Stimulated activated CD8-positive, alpha-beta memory T cell treated with anti-CD3 and anti-CD28 coated beads, Interleukin-15, amount 100 ng/mL, for 48 hours (primary cell): ENCODE data around the gene JAG2.
A peak's percentile ranks its signal among the peaks of the same experiment; 100 is the strongest.
"Not testable (repeated sequence)": the region's sequence is repeated elsewhere in the genome, so short reads cannot be mapped to it uniquely, and the experiment has no call there.

Source experiments
- DNase-seq, 2 donors: peaks; one replicate each; pipeline ENCODE4 v3.0.0-alpha.2; 2020; ENCODE audit warnings: low read depth in 2 of 2

JAG2 gene

DNA sequence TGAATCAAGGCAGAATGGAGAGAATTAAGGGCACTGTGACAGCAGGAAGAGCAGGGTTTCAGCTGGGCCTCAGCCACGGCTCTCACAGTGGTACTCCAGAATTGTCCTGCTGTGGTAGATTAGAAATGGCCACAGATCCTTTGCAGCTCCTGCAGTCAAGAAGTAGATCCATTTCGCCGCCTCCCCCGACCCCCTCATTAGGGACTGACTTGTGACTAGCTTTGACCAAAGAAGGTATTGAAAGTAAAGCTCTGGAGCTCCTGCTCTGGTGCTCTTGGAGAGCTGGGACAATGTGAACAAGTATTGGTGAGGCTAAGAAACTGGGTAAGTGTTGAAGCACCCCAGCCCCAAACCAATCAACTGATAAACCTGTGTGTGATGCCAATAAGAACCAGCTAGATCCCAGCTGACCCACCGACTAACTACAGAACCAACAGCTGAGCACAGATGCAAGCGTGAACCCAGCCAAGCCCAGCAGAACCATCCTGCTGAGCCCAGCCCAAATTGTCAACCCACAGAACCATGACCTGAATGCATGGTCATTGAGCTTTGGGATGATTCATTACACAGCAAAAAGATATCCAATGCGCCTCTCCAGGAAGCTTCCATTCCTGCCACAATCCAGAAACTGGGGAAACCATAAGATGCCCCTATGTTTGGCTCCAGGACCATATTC lies 50.7 kb downstream of the JAG2 start:
- no peak for DNase-seq

DNA sequence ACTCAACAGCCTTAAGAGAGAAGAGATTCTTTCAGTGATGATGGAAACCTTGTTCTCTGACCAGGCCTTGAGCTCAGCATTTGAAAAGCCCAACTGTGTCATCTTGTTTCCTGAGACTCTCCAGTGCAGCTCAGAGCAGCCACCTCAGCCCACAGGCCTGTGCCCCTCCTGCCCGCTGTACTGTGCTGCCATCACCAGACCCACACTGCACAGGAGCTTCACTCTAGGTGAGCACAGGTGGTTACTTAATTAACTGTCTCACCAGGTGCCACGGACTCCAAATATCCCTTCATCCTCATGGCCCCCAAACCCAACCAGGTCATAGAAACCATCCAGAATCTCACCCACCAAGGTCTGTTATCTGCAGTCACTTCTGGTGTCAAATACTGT lies 51.3 kb downstream of the JAG2 start:
- DNase-seq: no peak

DNA sequence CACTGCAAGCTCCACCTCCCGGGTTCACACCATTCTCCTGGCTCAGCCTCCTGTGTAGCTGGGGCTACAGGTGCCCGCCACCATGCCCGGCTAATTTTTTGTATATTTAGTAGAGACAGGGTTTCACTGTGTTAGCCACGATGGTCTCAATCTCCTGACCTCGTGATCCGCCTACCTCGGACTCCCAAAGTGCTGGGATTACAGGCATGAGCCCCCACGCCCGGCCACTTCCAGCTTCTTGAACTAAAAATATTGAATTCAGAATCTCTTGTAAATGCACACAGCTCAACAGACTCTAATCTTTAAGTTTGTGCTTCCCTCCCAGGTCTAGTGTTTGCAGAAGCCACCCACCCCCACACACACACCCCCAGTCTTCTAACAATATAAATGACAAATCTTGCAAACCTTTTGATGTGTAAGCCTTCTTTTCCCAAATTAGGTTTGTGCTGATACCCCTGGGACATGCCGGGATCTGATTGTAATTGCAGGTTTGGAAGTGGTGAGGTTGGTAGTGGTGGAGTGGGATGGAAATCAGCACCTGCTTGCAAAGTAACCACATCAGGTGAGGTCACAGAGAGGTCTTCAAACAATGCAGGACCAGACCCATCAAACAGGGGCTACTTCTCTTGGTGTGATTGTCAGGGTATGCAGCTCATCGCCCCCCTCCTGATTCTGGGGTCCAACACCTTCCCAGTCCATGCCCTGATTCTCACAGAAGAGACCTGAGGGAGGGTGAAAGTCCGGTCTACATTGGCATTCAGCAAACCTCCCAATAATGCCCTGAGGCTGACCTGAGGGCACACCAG lies 51.9 kb downstream of the JAG2 start:
- DNase-seq: no peak

DNA sequence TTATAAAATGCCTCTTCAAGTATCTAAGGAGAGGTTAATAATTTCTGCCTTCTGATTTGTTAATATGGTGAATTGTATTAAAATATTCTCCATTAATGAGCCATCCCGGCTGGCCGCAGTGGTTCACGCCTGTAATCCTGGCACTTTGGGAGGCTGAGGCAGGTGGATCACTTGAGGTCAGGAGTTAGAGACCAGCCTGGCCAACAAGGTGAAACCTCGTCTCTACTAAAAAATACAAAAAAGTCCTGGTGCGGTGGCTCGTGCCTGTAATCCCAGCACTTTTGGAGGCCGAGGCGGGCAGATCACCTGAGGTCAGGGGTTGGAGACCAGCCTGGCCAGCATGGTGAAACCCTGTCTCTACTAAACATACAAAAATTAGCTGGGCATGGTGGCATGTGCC lies 59.3 kb downstream of the JAG2 start:
- not testable (repeated sequence) for DNase-seq

DNA sequence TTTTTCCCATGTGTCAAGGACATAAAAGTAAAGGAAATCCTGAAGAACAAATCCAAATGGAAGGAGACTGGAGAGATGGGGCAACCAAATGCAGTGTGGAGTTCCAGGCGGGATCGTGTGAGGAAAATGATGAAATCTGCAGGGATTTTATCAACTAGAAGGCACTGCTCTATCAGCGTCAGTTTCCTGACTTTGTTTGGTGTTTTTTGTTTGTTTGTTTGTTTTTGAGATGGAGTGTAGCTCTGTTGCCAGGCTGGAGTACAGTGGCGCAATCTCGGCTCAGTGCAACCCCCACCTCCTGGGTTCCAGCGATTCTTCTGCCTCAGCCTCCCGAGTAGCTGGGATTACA lies 60.1 kb downstream of the JAG2 start:
- no peak for DNase-seq

DNA sequence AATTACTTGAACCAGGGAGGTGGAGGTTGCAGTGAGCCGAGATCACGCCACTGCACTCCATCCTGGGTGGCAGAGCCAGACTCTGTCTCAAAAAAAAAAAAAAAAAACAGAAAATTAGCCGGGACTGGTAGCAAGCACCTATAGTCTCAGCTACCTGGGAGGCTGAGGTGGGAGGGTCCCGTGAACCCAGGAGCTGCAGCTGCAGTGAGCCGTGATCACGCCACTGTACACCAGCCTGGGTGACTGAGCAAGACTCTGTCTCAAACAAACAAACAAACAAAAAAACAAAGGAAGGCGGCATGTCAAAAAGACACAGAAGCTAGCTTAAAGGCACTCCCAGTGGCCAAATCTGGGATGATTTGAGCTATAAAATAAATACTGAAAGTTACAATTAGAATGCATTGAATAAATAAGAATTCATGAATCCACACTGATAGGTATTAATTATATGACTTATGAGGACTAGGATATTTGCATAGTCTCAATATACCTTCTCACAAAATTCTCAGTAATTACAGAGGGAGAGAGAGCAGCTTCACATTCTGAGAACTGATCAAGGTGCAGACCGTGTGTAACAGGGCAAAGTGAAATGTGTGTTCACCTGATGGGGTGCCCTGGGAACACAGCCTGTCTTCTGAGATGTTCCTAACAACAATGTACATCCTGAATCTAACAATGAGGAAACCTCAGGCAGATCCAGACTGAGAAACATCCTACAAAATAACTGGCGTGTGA lies 60.6 kb downstream of the JAG2 start:
- no peak for DNase-seq

DNA sequence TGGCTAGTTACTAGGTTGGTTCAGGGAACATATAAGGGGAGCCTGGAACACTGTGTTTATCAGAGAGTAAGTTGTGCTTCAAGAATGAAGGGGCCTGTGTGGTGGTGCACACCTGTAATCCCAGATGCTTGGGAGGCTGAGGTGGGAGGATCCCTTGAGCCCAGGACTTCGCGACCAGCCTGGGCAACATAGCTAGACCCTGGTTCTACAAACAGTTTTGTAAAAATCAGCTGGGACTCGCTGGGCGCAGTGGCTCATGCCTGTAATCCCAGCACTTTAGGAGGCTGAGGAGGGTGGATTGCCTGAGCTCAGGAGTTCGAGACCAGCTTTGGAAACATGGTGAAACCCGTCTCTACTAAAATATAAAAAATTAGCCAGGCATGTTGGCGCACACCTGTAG lies 61.2 kb downstream of the JAG2 start:
- DNase-seq: no peak

DNA sequence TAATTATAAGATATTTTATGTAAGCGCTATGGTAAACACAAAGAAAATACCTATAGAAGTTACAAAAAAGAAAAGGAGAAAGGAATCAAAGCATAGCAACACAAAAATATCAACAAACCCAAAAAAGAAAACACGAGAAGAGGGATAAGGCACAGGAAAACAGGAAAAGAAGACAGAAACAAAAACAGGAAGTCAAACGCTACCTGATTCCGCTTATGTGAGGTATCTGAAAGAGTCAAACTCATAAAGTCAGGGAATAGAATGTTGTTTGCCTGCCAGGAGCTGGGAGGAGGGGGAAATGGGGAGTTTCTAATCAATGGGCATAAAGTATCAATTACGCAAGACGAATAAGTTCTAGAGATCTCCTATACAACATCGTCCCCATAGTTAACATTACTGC lies 63.4 kb downstream of the JAG2 start:
- DNase-seq: no peak

DNA sequence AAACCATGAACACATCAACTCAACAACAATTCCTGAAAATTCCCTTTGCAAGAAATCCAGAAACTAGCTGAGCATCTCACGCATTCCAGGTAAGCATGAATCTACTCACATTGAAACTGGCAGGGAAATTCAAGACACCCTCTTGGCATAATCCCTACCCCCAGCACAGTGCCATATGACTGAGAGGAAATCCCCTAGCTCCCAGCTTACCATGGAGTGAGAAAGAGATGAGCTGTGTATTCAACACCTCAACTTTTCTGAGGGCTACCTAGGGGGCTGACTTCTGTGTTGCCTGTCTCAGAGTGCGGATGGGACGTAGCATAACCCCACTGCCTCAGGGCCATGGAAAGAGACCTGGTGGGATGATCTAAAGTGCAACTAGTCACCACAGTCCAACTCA lies 65.7 kb downstream of the JAG2 start:
- DNase-seq: no peak

DNA sequence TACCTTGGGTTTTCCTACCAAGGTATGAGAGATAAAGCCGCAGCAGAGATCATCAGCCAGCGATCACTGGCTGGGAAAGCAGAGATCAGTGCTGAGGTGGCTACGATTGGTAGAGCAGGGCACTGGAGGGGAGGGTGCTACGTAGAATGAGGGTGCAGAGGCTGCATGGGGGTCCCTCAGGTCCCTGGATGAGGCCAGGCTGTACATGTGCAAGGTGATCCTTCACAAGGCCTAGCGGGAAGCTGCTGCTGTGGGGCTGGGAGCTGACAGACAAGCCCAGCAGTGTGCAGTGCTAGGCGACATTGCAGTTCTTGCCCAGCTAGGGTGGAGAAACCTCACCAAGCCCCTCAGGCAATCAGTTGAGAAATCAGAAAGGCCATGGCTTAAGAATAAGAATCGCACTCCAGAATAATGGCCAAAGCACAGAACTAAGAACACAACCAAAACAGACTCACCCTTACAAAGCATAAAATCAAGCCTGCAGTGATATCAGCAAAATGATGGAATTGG lies 66.2 kb downstream of the JAG2 start:
- no peak for DNase-seq

DNA sequence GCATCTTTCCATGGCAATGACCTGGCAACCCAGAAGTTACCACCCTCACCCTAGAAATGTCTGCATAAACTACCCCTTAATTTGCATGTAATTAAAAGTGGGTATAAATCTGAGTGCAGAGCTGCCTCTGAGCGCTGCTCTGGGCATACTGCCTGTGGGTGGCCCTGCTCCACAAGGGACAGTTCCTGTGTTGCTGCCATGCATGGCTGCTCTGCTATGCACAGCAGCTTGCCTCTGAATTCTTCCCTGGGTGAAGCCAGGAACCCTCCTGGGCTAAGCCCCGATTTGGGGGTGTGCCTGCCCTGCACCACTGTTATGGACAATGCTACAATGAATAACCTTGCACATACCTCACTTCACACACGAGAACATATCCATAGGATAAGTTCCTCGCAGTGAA lies 67.7 kb downstream of the JAG2 start:
- no peak for DNase-seq

DNA sequence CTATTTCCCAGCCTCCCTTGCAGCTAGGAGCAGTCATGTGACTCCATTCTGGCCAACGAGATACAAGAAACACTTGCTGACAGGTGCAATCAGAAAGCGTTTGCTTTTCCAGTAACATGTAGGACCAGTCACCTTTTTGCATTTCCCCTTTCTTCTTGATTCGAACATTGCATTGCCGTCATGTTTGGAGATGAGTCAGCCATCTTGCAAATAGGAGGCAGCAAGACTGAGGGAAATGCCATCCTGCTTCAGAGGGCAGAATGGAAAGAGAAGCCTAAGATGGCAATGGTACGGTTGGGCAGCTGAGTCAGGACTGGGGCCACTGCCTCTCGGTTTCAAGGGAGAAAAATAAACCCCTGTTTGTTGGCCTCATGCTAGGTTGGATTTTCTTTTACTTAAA lies 68.8 kb downstream of the JAG2 start:
- no peak for DNase-seq

DNA sequence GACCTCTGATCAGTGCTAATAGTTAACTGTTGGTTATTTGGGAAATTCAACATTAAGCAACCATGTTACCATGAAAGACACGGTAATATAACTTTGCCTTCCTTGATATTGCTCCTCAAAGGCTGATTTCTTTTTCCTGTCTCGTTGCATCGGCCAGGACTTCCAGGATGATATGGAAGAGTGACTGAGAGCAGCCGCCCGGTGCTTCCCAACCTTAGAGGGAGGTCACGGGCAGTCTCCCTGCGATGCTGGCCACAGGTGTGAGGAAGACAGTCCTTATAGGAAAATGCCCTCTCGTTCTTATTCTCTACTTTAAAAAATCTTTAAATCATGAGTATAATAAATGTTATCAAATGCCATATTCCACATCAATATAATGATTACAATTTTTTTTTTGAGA lies 70.3 kb downstream of the JAG2 start:
- DNase-seq: no peak

DNA sequence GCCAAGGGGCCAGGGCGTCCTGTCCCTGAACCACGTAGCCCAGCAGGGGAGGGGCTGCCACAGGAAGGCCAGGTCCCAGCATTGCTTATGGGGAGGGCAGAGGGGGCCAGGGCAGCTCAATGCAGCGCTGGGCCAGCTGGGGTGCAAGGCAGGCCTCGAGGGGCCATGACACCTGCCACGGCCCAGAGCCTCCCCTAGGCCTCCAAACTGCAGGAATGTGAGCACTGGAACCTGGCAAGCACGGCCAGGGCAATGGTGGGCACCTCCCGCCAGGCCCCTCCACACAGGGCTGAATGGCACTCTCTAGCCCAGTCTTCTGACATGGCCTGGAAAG lies 70.8 kb downstream of the JAG2 start:
- DNase-seq: no peak

DNA sequence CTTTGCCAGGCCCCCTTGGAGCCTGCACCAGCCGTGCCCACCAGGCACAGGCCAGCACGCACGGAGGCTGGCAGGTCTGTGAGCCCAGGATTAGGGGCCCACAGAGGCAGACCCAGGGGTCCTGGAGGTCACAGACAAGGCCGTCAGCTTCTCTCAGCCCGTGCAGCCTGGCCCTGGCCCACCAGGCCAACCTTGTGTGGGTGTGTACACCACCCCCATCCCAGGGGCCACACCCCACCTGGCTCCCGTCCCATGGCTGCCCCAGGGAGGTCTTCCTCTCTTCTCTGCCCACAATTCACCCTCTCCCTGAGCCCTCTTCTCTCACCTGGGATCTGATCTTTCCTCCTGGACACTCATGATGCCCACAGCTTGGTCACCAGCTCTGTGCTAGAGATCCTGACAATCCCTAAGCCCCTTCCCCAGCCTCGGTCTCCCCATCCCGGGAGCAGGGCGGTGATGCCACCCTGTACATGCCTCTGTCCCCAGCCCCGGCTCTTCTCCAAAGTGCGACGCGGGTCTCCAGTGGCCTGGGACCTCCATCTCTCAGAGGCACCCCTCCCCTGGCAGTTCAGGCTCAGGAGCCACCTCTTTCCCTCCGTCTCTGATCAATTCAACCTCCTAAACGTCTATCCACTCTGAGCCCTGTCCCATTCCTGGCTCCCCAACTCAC lies 72.2 kb downstream of the JAG2 start:
- no peak for DNase-seq

DNA sequence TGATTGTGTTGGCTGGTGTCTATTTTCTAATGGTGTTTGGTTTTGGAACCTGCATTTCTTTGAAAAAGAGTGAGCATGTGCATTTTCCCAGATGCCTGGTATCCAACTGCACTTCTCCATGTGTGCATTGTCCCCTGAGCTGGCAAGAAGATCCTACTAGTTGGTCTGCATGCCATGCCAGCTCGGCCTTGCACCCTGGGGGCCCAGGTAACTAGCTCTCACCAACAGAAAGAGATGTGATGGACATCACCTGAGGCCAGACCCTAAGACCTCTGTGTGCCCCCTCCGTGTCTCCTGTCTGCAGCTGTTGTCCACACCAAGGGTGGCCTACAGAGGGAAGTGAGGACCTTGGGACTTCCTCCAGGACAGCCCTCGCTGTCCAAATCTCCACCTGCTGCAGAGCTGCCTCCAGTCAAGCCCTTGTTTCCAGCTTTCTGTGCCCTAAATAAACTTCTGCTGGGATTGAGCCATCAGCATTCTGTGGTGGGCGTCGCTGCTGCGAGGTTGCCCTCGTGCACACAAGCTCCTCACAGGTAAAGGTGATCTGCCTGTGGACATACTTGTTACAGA lies 73.3 kb downstream of the JAG2 start:
- DNase-seq: no peak

DNA sequence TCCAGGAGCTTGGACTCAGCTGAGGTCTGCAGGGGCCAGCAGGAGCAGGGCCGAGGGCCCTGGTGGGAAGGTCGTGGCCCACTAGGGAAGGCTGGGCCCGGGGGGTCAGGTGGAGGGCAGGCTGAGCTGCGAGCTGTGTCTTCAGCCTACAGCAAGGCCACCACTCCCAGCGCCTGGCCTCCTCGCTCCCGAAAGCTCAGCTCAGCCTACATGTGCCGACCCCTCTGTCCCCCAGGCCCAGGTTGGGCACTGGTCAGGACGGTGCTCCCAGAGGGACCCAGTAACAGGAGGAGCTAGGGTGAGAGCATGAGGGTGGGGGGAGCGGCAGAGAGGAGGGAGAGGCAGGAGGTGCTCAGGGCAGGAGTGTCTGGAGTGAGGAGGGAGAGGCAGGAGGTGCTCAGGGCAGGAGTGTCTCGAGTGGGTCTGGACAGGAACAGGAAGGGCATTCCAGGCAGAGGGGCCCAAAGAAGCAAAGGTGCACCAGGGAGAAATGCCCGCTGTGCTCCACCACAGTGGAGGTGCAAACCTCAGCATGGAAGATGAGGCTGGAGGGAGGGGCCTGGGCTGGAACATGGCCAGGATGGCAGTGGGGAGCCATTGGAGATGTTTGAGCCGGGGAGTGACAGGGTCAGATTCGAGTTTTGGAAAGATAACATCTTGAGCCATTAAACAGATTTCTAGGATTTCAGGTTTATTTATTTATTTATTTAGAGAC lies 74.2 kb downstream of the JAG2 start:
- DNase-seq: no peak

DNA sequence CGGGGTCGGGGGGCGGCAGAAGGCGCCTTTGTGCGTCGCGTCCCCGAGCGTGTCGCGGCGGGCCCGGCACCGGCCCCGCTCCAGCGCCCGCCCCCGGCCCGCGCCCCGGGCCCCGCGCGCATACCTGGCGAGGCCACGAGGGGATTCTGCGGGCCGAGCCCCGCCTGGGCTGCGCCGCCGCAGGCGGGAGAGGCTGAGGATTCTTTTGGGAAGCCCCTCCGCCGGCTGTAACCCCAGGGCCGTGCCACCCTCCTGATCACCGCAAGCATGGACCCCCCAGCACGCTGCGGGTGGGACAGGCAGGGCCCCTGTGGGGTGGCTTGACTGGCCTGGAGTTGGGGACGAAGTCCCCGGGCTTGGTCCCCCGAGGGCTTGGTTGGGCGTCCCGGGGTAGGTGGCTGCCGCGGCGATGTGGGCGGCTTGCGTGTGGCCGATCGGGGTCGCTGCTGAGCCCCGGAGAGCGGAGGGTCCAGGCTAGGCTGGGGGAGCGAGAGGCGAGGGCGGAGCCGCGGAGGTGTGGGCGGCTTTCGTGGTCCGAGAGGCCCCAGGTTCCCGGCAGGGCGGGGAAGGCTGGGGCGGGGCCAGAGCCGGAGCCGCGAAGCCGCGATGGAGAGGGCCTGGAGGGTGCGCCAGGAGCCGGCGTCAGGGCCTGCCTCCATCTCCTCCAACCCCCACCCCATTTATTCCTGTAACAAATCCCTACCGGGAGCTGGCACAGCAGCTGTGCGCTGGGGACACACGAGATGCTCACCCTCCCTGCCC lies 75.0 kb downstream of the JAG2 start:
- DNase-seq: peak; percentile 82 to 84

DNA sequence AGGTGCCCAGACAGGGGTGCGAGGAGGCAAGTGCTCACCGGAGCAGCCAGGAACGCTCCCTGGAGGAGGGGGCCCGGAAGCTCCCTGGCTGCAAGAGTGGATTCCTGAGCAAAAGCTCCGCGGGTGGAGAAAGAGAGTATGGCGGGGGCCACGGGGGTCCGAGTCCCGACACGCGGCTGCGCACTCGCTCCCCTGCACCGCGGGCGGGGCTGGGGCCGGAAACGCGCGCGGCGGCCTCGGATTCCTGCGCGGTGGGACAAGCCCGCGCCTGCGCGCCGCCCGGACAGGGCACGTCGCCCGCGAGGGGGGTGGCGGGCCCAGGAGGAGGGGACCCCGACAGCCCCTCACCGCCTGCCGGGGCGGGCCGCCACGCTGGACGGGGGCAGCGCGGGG lies 75.5 kb downstream of the JAG2 start:
- DNase-seq: peak; percentile 52 to 55

DNA sequence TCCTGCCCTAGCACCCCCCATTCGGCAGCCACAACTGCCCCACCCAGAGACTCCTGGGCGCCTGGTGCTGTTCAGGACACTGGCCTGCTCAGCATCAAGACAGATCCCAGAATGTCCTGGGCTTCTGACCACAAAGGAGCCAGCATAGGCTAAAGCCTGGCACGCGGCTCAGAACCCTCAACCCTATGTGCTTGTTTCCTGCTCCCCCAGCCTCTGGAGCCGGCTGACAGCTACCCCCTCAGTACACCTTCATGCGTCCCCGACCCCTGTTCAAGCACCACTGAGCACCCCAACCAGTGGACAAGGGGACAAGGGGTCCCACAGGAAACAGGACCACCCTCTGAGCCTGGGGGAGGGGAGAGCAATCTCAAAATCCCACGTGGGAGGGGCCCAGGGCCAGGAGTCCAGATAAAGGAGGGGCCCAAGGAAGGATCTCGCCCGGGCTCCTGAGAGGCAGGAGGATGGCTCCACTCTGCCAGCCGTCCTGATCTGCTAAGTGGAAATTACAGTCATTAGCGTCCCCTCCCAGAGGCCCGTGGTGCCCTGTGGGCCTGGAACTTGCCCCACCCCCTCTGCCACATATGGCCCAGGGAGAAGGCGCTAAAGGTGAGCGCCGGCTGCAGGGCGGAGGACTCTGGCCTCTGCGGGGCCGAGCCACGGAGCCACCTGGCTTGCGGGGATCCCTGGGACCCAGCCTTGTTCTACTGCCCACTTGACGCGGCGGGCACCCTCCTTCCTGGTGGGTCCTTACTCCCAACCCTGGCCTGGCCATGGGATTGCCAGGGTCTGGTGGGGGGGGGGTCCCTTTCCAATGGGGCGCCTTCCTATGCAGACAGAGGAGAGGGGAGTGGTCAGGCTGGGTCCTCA lies 76.2 kb downstream of the JAG2 start:
- no peak for DNase-seq
